ENCODE data around the gene ABI3.

- TF ChIP-seq CTCF (IDR thresholded peaks at IDR 0.05): no peak
- TF ChIP-seq POLR2A (IDR thresholded peaks at IDR 0.05): no peak
These were observed 32.3 kb downstream of the ABI3 start for GRCh38 chr17:49242813-49243212.

All from stomach (tissue), 4 donors.